Parathyroid adenoma (tissue), 2 donors: ENCODE results near the gene HDAC4.

Source experiments
- H2AFZ ChIP-seq: fragments of 300-600 bp; sonication (generic); one replicate; pipeline ENCODE4 v1.7.0; 2017; ENCODE audit warnings: antibody characterized with exemption, mild to moderate bottlenecking
- H3K27ac ChIP-seq: fragments of 300-600 bp; sonication (generic); one replicate; pipeline ENCODE4 v1.7.0; 2017
- H3K27me3 ChIP-seq: fragments of 300-600 bp; sonication (generic); one replicate; pipeline ENCODE4 v1.7.0; 2017; ENCODE audit warnings: low read length; ENCODE audit not compliant: control insufficient read depth, insufficient read depth
- H3K36me3 ChIP-seq: fragments of 300-600 bp; sonication (generic); one replicate; pipeline ENCODE4 v1.7.0; 2017; ENCODE audit warnings: low read length; ENCODE audit not compliant: control insufficient read depth, insufficient read depth
- H3K4me1 ChIP-seq: fragments of 300-600 bp; sonication (generic); one replicate; pipeline ENCODE4 v1.7.0; 2017; ENCODE audit warnings: control low read depth
- H3K4me2 ChIP-seq: fragments of 300-600 bp; sonication (generic); one replicate; pipeline ENCODE4 v1.7.0; 2017; ENCODE audit warnings: low read length
- H3K4me3 ChIP-seq: fragments of 300-600 bp; sonication (generic); one replicate; pipeline ENCODE4 v1.7.0; 2017; ENCODE audit warnings: low read depth, low read length
- H3K79me2 ChIP-seq: fragments of 300-600 bp; sonication (generic); one replicate; pipeline ENCODE4 v1.7.0; 2017; ENCODE audit warnings: control low read depth
- H3K9ac ChIP-seq: fragments of 300-600 bp; sonication (generic); one replicate; pipeline ENCODE4 v1.7.0; 2017; ENCODE audit warnings: mild to moderate bottlenecking
- H3K9me3 ChIP-seq: fragments of 300-600 bp; sonication (generic); one replicate; pipeline ENCODE4 v1.7.0; 2017; ENCODE audit warnings: low read length; ENCODE audit not compliant: control insufficient read depth
- TF ChIP-seq, protein P1 (sequence below): fragments of 300-600 bp; sonication (generic); IDR thresholded peaks from one replicate; pipeline ENCODE4 v1.7.0; 2017; ENCODE audit warnings: antibody characterized with exemption, mild to moderate bottlenecking
- donor health status: primary hyperparathyroidism.

The HDAC4 gene

GRCh38 chr2:239302083-239302807, 98.6 kb downstream of the HDAC4 start:
- Histone ChIP-seq H3K9me3 (no peaks in the 10 kb centered on the region), H3K27ac (no peak overlapping the region), H3K36me3 (no peaks in the 10 kb centered on the region), H3K4me2 (no peak overlapping the region), H2AFZ (no peak overlapping the region), H3K4me1 (no peaks in the 10 kb centered on the region), H3K79me2 (peaks cover 43% of the 10 kb centered on the region), H3K27me3 (no peaks in the 10 kb centered on the region), H3K4me3 (no peak overlapping the region), H3K9ac (no peak overlapping the region)
- TF ChIP-seq, protein P1, sequence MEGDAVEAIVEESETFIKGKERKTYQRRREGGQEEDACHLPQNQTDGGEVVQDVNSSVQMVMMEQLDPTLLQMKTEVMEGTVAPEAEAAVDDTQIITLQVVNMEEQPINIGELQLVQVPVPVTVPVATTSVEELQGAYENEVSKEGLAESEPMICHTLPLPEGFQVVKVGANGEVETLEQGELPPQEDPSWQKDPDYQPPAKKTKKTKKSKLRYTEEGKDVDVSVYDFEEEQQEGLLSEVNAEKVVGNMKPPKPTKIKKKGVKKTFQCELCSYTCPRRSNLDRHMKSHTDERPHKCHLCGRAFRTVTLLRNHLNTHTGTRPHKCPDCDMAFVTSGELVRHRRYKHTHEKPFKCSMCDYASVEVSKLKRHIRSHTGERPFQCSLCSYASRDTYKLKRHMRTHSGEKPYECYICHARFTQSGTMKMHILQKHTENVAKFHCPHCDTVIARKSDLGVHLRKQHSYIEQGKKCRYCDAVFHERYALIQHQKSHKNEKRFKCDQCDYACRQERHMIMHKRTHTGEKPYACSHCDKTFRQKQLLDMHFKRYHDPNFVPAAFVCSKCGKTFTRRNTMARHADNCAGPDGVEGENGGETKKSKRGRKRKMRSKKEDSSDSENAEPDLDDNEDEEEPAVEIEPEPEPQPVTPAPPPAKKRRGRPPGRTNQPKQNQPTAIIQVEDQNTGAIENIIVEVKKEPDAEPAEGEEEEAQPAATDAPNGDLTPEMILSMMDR, result no peak

DNA sequence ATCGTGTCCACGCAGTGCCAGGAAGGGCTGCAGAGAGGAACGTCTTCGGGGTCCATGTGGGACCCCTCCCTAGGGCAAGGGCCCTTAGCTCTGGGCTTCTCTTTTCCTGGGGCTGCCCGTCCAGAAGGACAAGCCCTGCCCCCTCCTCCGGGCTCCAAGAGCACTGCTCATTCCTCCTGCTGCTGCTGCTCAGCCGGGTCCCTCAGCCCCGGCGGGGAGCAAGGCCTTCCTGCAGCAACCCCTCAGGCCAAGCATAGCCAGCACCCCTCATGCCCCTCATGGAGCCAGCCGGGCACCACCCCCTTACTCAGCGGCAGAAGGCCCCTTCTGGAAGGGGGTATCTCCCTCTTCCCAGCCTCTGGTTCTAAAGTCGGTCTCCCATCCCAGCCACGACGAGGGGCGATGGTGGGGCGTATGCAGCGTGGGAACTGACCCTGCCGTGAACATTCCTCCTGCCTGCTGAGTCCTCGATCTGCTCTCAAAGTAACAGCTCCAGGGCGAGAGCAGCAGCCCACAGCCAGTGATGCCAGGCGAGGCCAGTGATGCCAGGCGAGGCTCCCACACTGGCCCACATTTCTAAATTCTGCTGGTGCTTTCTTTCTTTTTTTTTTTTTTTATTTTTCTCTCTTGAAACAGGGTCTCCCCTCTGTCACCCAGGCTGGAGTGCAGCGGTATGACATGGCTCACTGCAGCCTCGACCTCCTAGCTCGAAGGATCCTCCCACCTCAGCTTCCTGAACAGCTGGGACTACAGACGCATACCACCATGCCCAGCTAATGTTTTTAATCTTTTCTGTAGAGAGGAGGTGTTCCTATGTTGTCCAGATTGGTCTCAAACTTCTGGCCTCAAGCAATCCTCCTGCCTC, 99.7 kb downstream of the HDAC4 start:
- Histone ChIP-seq H3K9me3 (no peaks in the 10 kb centered on the region), H2AFZ (no peak overlapping the region), H3K27me3 (no peaks in the 10 kb centered on the region), H3K4me1 (no peaks in the 10 kb centered on the region), H3K36me3 (no peaks in the 10 kb centered on the region), H3K79me2 (peaks cover 34% of the 10 kb centered on the region), H3K9ac (no peak overlapping the region), H3K4me3 (no peak overlapping the region), H3K4me2 (no peak overlapping the region), H3K27ac (no peak overlapping the region)
- TF ChIP-seq, protein P1, result no peak

GRCh38 chr2:239300242-239300641, 100.6 kb downstream of the HDAC4 start:
- Histone ChIP-seq H3K79me2 (peaks cover 40% of the 10 kb centered on the region), H3K36me3 (no peaks in the 10 kb centered on the region), H3K9me3 (no peaks in the 10 kb centered on the region), H3K27ac (no peak overlapping the region), H3K27me3 (no peaks in the 10 kb centered on the region), H3K9ac (no peak overlapping the region), H3K4me2 (no peak overlapping the region), H2AFZ (no peak overlapping the region), H3K4me3 (no peak overlapping the region), H3K4me1 (no peaks in the 10 kb centered on the region)
- TF ChIP-seq, protein P1, result no peak

- Histone ChIP-seq H3K9ac (no peak overlapping the region), H3K9me3 (no peaks in the 10 kb centered on the region), H3K79me2 (peaks cover 42% of the 10 kb centered on the region), H3K36me3 (no peaks in the 10 kb centered on the region), H3K4me1 (no peaks in the 10 kb centered on the region), H2AFZ (no peak overlapping the region), H3K4me3 (no peak overlapping the region), H3K27ac (no peak overlapping the region), H3K4me2 (no peak overlapping the region), H3K27me3 (no peaks in the 10 kb centered on the region)
- TF ChIP-seq, protein P1, result no peak
Measured at GRCh38 chr2:239299218-239299939, 101.4 kb downstream of the HDAC4 start.
